AG04449 (cell line): ENCODE results near the gene TTLL5.
"Not testable (repeated sequence)": the region's sequence is repeated elsewhere in the genome, so short reads cannot be mapped to it uniquely, and the experiment has no call there.

ENCODE experiments used
- CTCF ChIA-PET: fragments of 350-600 bp; formaldehyde crosslinking; extraction: SDS; loops from one replicate; lab custom pipeline; 2021; ENCODE audit warnings: antibody characterized with exemption; lab: Yijun Ruan, JAX
- POLR2A ChIA-PET: fragments of 400-600, 350-600 bp; formaldehyde crosslinking; extraction: SDS; loops from one replicate; lab custom pipeline; 2020; ENCODE audit warnings: antibody characterized with exemption, inconsistent platforms; lab: Yijun Ruan, JAX
- DNase-seq: peaks from one replicate; pipeline ENCODE4 v3.0.0-alpha.2; 2010; ENCODE audit warnings: low read depth, low spot score
- H3K4me3 ChIP-seq: 2 replicates; pipeline ENCODE4 v1.5.1; 2011; ENCODE audit warnings: low read depth, mild to moderate bottlenecking, control low read depth, low read length
- CTCF ChIP-seq: IDR thresholded peaks from one replicate; pipeline ENCODE4 v1.5.1; 2011; ENCODE audit warnings: mild to moderate bottlenecking, moderate library complexity, low read length, control low read depth, inconsistent platforms; ENCODE audit not compliant: insufficient read depth; ENCODE audit errors: missing control alignments

TTLL5 gene

GRCh38 chr14:75915045-75915444 is 254.0 kb downstream of the TTLL5 start:
- POLR2A ChIA-PET = no interaction called here
- CTCF ChIA-PET = interaction anchor here (1.7 to 9.2 kb wide), 3 partner anchors 9 to 204 kb away, joined by 3 to 106 read pairs (median 15); partner anchors contain the start of gene TGFB3
- no peak for TF ChIP-seq CTCF
- no peak for DNase-seq
- no peak overlapping the region for H3K4me3 ChIP-seq

- TF ChIP-seq CTCF = no peak
- no peak for DNase-seq
- ChIA-PET CTCF (interaction anchor here (1.0 to 9.2 kb wide), 4 partner anchors 11 to 208 kb away, joined by 3 to 106 read pairs (median 10); partner anchors contain the start of gene TGFB3), POLR2A (no interaction called here)
- H3K4me3 ChIP-seq = no peak overlapping the region
Measured at GRCh38 chr14:75917322-75917945, 256.4 kb downstream of the TTLL5 start.

GRCh38 chr14:75917946-75918335 is 256.9 kb downstream of the TTLL5 start:
- no peak overlapping the region for H3K4me3 ChIP-seq
- ChIA-PET POLR2A (no interaction called here), CTCF (interaction anchor here (1.0 to 9.2 kb wide), 3 partner anchors 11 to 208 kb away, joined by 3 to 106 read pairs (median 4); no protein-coding TSS in a partner anchor)
- TF ChIP-seq CTCF = no peak
- DNase-seq = no peak

GRCh38 chr14:75920421-75920820 is 259.4 kb downstream of the TTLL5 start:
- DNase-seq, POLR2A ChIA-PET, H3K4me3 ChIP-seq: not testable (repeated sequence)
- CTCF ChIA-PET = interaction anchor here (1.2 to 9.2 kb wide), 2 partner anchors 14 kb away, joined by 3 to 106 read pairs; no protein-coding TSS in a partner anchor

GRCh38 chr14:75925141-75925840 is 264.2 kb downstream of the TTLL5 start:
- POLR2A ChIA-PET = not testable (repeated sequence)

GRCh38 chr14:75926431-75927115 is 265.5 kb downstream of the TTLL5 start:
- ChIA-PET POLR2A (no interaction called here), CTCF (no interaction called here)
- no peak for TF ChIP-seq CTCF
- no peak overlapping the region for H3K4me3 ChIP-seq
- no peak for DNase-seq

More at GRCh38 chr14:75925141-75925840, 264.2 kb downstream of the TTLL5 start:
- CTCF ChIA-PET, DNase-seq, H3K4me3 ChIP-seq: not testable (repeated sequence)

- no peak for DNase-seq
- no peak overlapping the region for H3K4me3 ChIP-seq
- TF ChIP-seq CTCF = no peak
- ChIA-PET POLR2A (no interaction called here), CTCF (interaction anchor here (1.1 to 2.7 kb wide), 2 partner anchors 21 to 41 kb away, joined by 3 to 34 read pairs; no protein-coding TSS in a partner anchor)
Measured at GRCh38 chr14:75927564-75928087, 266.6 kb downstream of the TTLL5 start.
